Esophagus squamous epithelium (tissue), 5 donors: ENCODE measurements around the gene PRLR. TPM values are rescaled to one million over a fixed set of nuclear protein-coding genes. Genes with fewer than 3 reads are reported as not detected.

Experiments used
- DNase-seq: peaks from one replicate; lab custom pipeline; 2025; lab: John Stamatoyannopoulos, UW
- H3K27ac ChIP-seq, 4 donors: fragments of 200-600 bp; sonication (generic); one replicate each; pipeline ENCODE4 v1.5.1; 2016 to 2019; ENCODE audit warnings: mild to moderate bottlenecking in 1 of 4
- H3K27me3 ChIP-seq, 4 donors: fragments of 200-600 bp; sonication (generic); 1 replicate in 3 of 4; 2 replicates in 1 of 4; pipeline versions ENCODE4 v1.5.1 to v1.6.0; 2017 to 2021; ENCODE audit warnings: antibody characterized with exemption in 1 of 4
- H3K36me3 ChIP-seq, 3 donors: fragments of 200-600 bp; sonication (generic); one replicate each; pipeline ENCODE4 v1.5.1; 2016 to 2019
- H3K4me1 ChIP-seq, 3 donors: fragments of 200-600 bp; sonication (generic); one replicate each; pipeline ENCODE4 v1.5.1; 2017 to 2019
- H3K4me3 ChIP-seq, 4 donors: fragments of 200-600 bp; sonication (generic); 1 replicate in 3 of 4; 2 replicates in 1 of 4; pipeline ENCODE4 v1.5.1; 2016 to 2019; ENCODE audit warnings: mild to moderate bottlenecking in 2 of 4, moderate library complexity in 1 of 4
- H3K9me3 ChIP-seq, 3 donors: fragments of 200-600 bp; sonication (generic); one replicate each; pipeline ENCODE4 v1.5.1; 2016 to 2019
- POLR2A ChIP-seq, 4 donors: fragments of 450-650 bp; IDR thresholded peaks; one replicate each; pipeline ENCODE4 v1.6.1; 2017; ENCODE audit warnings: antibody characterized with exemption in 4 of 4, mild to moderate bottlenecking in 4 of 4, moderate library complexity in 3 of 4
- WGBS, 2 donors: methylation state at CpG; one replicate each; pipeline ENCODE4 v1.1.5; 2018; 5-methylcytosine and 5-hydroxymethylcytosine counted together
- intact Hi-C: fragments of 100-400 bp; cut with DNase I; formaldehyde crosslinking; loops from one replicate; pipeline ENCODE4 v1.15.0; 2022
- total RNA-seq, 4 donors: library from RNA; depleted of rRNA; stranded (reverse); fragments of >200 nt; gene quantifications; one replicate each; pipeline ENCODE4 v1.1.0, GENCODE V29; 2016
- TF ChIP-seq, protein P1 (sequence below), 6 experiments: fragments of 450-650 bp in 4 of 6; fragments of 200-600 bp in 2 of 6; sonication (generic) in 2 of 6; IDR thresholded peaks; one replicate each; pipeline ENCODE4 v1.5.1; 2016 to 2019; ENCODE audit warnings: antibody characterized with exemption in 6 of 6, mild to moderate bottlenecking in 4 of 6, moderate library complexity in 4 of 6
- donor health status: DM: yes; HTN: yes; CAD: no.

Gene PRLR
- total RNA-seq, 4 donors from 2014 or later: 1.5 to 2.8 (median 2.3) TPM

DNA sequence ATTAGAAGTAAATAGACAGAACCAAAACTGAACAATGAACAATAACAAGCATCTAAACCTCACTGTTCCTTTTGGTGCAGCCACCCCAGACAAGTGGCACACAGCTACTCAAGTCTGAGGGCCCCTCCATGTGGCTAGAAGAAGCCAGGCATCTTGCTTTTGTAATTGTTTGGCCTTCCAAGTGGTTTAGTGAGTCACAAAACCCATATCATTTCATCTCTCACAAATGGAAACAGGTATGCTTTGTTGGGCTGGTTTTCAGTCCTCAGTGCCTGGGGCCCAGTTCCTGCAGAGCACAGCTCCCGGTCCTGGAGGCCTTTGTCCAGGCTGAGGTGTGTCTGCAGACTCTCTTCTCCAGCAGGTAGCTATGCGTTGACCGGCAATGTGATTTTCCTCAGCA is 16.7 kb downstream of the PRLR start:
- WGBS, 2 donors: 73 to 77% methylated on average over 3 of the region's 3 CpGs
- intact Hi-C loops: no loop called here
- H3K27ac ChIP-seq: no peak overlapping the region

DNA sequence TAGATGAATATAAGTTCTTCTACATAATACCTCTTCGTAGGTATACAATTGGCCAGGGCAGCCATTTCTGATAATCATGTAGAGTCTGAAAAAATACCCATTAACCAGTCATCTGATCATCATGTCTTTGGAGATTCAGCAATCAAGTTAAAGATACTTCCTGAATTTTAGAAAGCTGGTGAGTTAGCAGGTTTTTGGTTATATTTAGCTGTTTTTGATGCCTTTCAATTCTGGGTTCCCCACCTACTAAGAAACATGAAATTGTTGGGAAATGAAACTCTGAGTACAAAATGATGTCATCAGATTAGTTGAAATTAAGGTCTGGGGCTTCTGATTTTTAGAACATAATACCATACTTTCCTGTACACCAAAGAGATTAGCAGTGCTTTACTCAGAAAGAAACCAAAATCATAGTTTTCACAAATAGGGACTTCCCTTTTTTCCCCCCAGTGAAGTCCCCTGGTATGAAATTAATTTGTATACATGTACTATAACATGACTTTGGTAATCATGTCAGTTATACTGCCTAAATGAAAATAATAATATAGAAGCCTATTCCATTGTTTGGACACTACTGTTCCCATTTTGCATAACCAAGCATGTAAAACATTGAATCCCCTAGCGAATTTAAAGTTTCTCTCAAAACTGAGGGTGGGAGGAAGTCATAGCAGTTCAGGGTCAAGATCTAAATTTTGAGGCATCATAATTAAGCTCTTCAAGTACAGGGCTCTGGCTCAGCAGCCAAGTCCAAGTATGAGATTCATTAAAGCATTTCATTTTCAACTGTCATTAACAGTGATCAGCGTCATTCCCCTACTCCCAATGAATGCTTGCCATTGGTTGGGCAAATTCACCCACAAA is 17.9 kb downstream of the PRLR start:
- 49 to 57% methylated on average over 3 of the region's 3 CpGs for WGBS, 2 donors

More for the DNA sequence above, 16.7 kb downstream of the PRLR start:
- H3K4me3 ChIP-seq: no peak overlapping the region
- peaks cover 0 to 9% (median 0%) of the 10 kb centered on the region in 3 donors for H3K4me1 ChIP-seq
- no peaks in the 10 kb centered on the region for H3K27me3 ChIP-seq
- no peak for DNase-seq
- TF ChIP-seq, protein P1, sequence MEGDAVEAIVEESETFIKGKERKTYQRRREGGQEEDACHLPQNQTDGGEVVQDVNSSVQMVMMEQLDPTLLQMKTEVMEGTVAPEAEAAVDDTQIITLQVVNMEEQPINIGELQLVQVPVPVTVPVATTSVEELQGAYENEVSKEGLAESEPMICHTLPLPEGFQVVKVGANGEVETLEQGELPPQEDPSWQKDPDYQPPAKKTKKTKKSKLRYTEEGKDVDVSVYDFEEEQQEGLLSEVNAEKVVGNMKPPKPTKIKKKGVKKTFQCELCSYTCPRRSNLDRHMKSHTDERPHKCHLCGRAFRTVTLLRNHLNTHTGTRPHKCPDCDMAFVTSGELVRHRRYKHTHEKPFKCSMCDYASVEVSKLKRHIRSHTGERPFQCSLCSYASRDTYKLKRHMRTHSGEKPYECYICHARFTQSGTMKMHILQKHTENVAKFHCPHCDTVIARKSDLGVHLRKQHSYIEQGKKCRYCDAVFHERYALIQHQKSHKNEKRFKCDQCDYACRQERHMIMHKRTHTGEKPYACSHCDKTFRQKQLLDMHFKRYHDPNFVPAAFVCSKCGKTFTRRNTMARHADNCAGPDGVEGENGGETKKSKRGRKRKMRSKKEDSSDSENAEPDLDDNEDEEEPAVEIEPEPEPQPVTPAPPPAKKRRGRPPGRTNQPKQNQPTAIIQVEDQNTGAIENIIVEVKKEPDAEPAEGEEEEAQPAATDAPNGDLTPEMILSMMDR (IDR thresholded peaks at IDR 0.05): peak in 1 of 6 experiments; percentile 7
- TF ChIP-seq POLR2A (IDR thresholded peaks at IDR 0.05): no peak
- H3K9me3 ChIP-seq: no peaks in the 10 kb centered on the region
- no peaks in the 10 kb centered on the region for H3K36me3 ChIP-seq

GRCh38 chr5:35209862-35210261 is 20.4 kb downstream of the PRLR start:
- Histone ChIP-seq H3K27me3 (no peaks in the 10 kb centered on the region), H3K4me1 (peaks cover 0 to 9% (median 0%) of the 10 kb centered on the region in 3 donors), H3K9me3 (no peaks in the 10 kb centered on the region), H3K36me3 (no peaks in the 10 kb centered on the region), H3K4me3 (no peak overlapping the region), H3K27ac (no peak overlapping the region)
- DNase-seq: no peak
- TF ChIP-seq, protein P1 (IDR thresholded peaks at IDR 0.05): no peak
- no peak for TF ChIP-seq POLR2A (IDR thresholded peaks at IDR 0.05)
- intact Hi-C loops: no loop called here
- WGBS, 2 donors: 96 to 98% methylated on average over 3 of the region's 3 CpGs

More for the DNA sequence above, 17.9 kb downstream of the PRLR start:
- DNase-seq: no peak
- no peak for TF ChIP-seq POLR2A (IDR thresholded peaks at IDR 0.05)
- TF ChIP-seq, protein P1 (IDR thresholded peaks at IDR 0.05): no peak
- intact Hi-C loops: no loop called here
- no peak overlapping the region for H3K27ac ChIP-seq
- H3K4me3 ChIP-seq: no peak overlapping the region
- no peaks in the 10 kb centered on the region for H3K9me3 ChIP-seq
- H3K27me3 ChIP-seq: no peaks in the 10 kb centered on the region
- peaks cover 0 to 9% (median 0%) of the 10 kb centered on the region in 3 donors for H3K4me1 ChIP-seq
- no peaks in the 10 kb centered on the region for H3K36me3 ChIP-seq

DNA sequence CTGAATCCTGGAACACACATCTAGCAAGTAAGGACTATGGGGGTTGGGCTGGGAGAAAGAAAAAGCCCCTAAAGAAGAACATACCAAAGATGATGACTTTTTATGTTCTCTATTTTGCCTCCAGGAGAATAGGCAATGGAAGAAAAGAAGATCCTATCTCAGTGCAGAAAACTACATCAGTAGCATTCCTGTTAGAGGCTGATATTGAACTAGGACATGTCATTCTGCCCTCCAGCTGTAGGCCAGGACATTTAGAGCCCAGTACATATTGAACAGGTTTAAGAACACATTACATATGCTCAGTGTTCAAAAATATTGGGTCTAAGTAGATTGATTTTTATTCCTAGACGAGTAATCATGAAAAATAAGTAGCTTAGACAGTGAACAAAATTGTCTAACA is 24.7 kb downstream of the PRLR start:
- H3K27ac ChIP-seq: no peak overlapping the region
- 65 to 79% methylated on average over 1 of the region's 1 CpG for WGBS, 2 donors
- no peak for TF ChIP-seq POLR2A (IDR thresholded peaks at IDR 0.05)
- TF ChIP-seq, protein P1 (IDR thresholded peaks at IDR 0.05): no peak
- H3K27me3 ChIP-seq: no peaks in the 10 kb centered on the region
- DNase-seq: no peak
- H3K4me1 ChIP-seq: no peaks in the 10 kb centered on the region
- no peak overlapping the region for H3K4me3 ChIP-seq
- intact Hi-C loops: no loop called here
- H3K9me3 ChIP-seq: no peaks in the 10 kb centered on the region
- no peaks in the 10 kb centered on the region for H3K36me3 ChIP-seq

DNA sequence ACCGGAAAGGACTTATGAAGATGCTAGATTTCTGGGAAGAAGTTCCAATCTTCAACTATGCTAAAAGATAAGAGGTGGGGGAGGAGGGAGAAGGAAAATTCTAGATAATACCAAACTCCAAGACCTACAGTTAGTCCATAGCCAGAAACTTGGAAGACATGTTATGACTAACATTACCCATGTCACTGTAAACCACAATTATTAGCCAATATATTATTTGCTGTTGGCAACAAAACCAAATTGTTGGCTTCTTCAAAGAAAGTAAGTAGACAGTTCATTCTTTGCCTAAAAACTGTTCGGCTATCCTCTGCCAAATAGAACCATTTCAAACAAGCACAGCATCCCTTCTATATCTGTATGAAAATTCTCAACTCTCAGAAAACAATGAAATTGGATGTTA is 25.1 kb downstream of the PRLR start:
- Histone ChIP-seq H3K4me1 (no peaks in the 10 kb centered on the region), H3K27ac (no peak overlapping the region), H3K27me3 (no peaks in the 10 kb centered on the region), H3K36me3 (no peaks in the 10 kb centered on the region), H3K4me3 (no peak overlapping the region), H3K9me3 (no peaks in the 10 kb centered on the region)
- no peak for DNase-seq
- TF ChIP-seq POLR2A (IDR thresholded peaks at IDR 0.05): no peak
- TF ChIP-seq, protein P1 (IDR thresholded peaks at IDR 0.05): no peak
- 54 to 59% methylated on average over 2 of the region's 2 CpGs for WGBS, 2 donors
- intact Hi-C loops: no loop called here
